ENCODE results near the gene NOS2.

NOS2 gene

DNA sequence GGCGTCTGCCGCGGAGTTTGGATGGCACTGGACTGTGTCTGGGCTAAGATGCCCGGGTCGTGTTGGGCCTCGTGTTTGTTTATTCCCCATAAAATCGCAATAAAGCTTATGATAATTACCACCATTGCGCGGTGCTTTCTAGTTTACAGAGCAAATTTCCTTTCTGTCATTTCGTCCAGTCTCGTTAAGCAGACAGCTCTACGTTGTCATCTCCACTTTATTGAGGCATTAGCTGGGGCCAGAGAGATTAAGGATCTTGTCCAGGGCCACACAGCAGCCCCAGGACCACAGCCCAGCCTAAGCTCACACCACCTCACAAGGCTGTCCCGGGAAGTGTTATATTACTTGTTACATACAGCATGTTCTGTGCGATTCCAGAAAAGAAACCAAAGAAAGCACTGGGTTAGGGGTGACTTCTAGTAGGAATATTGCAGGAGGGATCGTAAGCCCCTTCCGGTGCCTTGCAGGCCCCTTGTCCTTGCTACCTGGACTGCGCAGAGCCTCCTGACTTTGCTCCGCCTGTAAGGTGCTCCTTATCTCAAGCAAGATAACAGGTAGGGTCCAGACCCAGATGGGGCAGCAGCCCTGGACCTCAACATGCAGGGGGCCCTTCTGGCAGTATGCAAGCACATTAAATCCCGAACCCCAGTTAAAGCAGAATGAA lies 6.3 kb downstream of the NOS2 start:
- TF ChIP-seq, protein P1, sequence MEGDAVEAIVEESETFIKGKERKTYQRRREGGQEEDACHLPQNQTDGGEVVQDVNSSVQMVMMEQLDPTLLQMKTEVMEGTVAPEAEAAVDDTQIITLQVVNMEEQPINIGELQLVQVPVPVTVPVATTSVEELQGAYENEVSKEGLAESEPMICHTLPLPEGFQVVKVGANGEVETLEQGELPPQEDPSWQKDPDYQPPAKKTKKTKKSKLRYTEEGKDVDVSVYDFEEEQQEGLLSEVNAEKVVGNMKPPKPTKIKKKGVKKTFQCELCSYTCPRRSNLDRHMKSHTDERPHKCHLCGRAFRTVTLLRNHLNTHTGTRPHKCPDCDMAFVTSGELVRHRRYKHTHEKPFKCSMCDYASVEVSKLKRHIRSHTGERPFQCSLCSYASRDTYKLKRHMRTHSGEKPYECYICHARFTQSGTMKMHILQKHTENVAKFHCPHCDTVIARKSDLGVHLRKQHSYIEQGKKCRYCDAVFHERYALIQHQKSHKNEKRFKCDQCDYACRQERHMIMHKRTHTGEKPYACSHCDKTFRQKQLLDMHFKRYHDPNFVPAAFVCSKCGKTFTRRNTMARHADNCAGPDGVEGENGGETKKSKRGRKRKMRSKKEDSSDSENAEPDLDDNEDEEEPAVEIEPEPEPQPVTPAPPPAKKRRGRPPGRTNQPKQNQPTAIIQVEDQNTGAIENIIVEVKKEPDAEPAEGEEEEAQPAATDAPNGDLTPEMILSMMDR (IDR thresholded peaks at IDR 0.05; ENCODE audit: unreplicated experiment in 3 of 3), result no peak
- peak overlapping the region; percentile 63 to 69 (median 68) for H3K4me3 Mint-ChIP-seq
- H3K4me1 Mint-ChIP-seq, result peaks cover 5% of the 10 kb centered on the region
- H3K27me3 Mint-ChIP-seq (ENCODE audit: low read depth), result peaks cover 74% of the 10 kb centered on the region
- no peaks in the 10 kb centered on the region for H3K9me3 Mint-ChIP-seq
- H3K36me3 Mint-ChIP-seq (ENCODE audit: low read depth), result no peaks in the 10 kb centered on the region
- no peak overlapping the region for H3K27ac Mint-ChIP-seq

DNA sequence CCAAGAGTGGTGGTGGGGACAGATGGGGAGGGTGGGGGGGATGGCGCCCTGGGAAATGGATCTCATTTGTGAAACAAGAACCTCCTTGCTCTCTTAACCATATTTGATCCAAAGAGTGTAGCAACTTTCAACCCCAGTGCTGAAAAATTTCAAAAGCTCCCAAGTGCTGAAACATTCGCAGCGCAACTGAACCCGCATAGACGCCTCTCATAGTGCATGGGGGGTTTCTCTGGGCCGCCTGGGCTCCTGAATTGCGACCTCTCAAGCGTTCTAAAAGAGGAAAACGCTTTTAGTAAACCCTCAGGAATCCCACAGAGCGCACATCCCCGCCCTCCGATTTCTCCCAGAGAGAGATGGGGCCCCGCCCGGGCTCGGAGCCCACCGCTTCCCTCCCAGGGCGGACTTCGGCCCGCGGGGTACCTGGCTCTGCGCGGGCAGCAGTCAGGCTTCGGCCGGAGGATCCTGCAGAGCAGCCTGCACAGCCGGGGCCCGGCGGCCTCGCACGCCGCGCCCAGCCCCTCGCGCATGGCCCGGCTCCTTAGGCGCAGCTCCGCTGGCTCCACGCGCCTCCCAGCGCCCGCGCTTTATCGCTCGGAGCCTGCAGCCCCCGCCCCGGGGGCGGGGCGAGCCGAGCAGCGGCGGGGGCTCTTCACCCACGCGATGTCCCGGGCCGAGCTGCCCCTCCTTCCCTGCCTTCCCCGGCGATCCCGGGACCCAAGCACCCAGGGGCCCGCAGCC lies 7.0 kb downstream of the NOS2 start:
- TF ChIP-seq, protein P1 (IDR thresholded peaks at IDR 0.05; ENCODE audit: unreplicated experiment in 3 of 3), result no peak
- no peak overlapping the region for H3K27ac Mint-ChIP-seq

DNA sequence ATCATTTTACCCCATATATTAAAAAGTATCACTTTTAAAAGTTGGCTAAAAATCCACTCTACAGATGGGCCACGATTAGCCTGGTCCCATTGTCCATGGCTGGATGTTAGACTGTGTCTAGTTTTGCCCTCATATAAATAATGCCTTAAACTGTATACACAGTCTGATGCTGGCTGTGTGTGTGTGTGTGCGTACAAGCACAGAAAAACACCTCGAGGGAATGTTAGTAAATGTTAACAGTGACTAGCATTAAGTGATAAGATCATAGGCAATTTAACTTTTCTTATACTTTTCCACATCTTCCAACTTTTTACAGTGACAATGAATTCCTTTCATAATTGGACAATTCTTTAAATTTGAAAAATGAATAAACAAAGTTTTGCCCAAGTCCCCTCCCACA lies 8.2 kb downstream of the NOS2 start:
- peaks cover 5% of the 10 kb centered on the region for H3K4me1 Mint-ChIP-seq
- H3K27me3 Mint-ChIP-seq (ENCODE audit: low read depth), result peaks cover 56% of the 10 kb centered on the region
- no peaks in the 10 kb centered on the region for H3K9me3 Mint-ChIP-seq
- H3K4me3 Mint-ChIP-seq, result no peak overlapping the region
- TF ChIP-seq, protein P1 (IDR thresholded peaks at IDR 0.05; ENCODE audit: unreplicated experiment in 3 of 3), result no peak
- no peak overlapping the region for H3K27ac Mint-ChIP-seq
- no peaks in the 10 kb centered on the region for H3K36me3 Mint-ChIP-seq (ENCODE audit: low read depth)

More for the DNA sequence above, 7.0 kb downstream of the NOS2 start:
- Mint-ChIP-seq H3K9me3 (no peaks in the 10 kb centered on the region), H3K27me3 (ENCODE audit: low read depth) (peaks cover 67% of the 10 kb centered on the region), H3K4me1 (peaks cover 5% of the 10 kb centered on the region), H3K36me3 (ENCODE audit: low read depth) (no peaks in the 10 kb centered on the region), H3K4me3 (peak overlapping the region; percentile 63 to 69 (median 68))

DNA sequence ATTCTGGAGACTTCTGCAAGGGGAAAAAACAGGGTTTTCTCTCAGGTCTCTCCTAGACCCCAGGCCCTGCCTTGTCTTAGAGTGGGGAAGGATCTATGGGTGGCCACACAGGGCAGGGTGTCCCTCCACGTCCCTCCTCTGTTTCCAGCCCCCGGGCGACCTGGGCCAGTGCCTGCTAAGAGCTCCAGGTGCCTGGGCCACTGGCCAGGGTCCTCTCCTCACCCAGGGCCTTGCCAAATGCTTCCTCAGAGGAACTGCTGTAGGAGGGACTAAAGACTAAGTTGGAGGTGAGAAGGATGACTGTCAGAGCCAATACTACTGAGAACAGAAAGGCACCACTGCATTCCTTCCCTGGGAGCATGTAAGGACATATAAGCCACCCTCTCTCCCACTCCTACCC lies 11.4 kb downstream of the NOS2 start:
- Mint-ChIP-seq H3K9me3 (no peaks in the 10 kb centered on the region), H3K4me3 (no peak overlapping the region), H3K36me3 (ENCODE audit: low read depth) (no peaks in the 10 kb centered on the region), H3K27me3 (ENCODE audit: low read depth) (peaks cover 31% of the 10 kb centered on the region), H3K27ac (no peak overlapping the region), H3K4me1 (peaks cover 2% of the 10 kb centered on the region)
- TF ChIP-seq, protein P1 (IDR thresholded peaks at IDR 0.05; ENCODE audit: unreplicated experiment in 3 of 3), result no peak

DNA sequence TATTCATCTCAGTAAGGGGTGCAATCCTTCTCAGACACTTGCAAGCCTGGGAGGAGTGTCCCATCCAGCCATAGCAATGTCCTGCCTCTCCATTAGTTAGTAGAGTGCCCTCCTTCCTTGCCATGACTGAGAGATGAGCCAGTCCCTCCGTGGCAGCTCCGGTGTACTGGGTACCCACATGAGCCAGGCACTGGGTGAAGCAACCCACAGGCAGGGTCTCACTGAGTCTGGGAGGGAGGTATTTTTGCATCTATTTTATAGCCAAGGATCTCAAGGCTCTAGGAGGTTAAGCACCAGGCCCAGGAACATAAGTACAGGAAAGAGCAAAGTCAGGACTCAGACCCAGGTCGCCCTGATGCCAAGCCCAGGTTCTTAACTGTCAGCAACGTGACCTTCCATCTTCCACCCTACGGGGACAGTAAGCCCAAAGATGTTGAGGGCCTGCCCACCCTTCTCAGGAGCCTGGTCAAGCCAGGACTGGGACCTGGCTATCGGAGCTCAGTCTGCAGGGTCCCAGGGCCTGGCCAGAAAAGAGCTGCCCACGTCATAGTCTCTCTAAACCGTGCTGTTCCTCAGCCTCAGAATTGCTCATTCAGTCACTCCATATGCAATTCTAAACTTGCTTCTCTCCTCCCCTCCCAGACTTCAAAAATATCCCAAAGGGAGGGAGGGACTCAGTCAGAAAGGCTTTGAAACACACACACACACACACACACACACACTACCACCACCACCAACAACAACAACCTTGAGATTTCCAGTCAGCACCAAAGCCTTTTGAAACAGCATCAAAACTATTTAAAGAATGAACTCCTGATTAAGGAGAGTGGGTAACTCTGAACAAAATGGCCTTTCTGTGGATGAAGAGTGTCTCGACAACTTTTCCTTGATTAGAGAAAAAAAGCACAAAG lies 16.6 kb downstream of the NOS2 start:
- Mint-ChIP-seq H3K27ac (peak overlapping the region in 1 of 3 experiments; percentile 6), H3K27me3 (ENCODE audit: low read depth) (peaks cover 16% of the 10 kb centered on the region), H3K4me3 (no peak overlapping the region), H3K36me3 (ENCODE audit: low read depth) (no peaks in the 10 kb centered on the region), H3K4me1 (no peaks in the 10 kb centered on the region), H3K9me3 (no peaks in the 10 kb centered on the region)
- TF ChIP-seq, protein P1 (IDR thresholded peaks at IDR 0.05; ENCODE audit: unreplicated experiment in 3 of 3), result no peak

Measured in nephron (organoid).